Measurements from ENCODE around the gene NRG3.
"Not testable (repeated sequence)": the region's sequence is repeated elsewhere in the genome, so short reads cannot be mapped to it uniquely, and the experiment has no call there.

NRG3 gene

DNA sequence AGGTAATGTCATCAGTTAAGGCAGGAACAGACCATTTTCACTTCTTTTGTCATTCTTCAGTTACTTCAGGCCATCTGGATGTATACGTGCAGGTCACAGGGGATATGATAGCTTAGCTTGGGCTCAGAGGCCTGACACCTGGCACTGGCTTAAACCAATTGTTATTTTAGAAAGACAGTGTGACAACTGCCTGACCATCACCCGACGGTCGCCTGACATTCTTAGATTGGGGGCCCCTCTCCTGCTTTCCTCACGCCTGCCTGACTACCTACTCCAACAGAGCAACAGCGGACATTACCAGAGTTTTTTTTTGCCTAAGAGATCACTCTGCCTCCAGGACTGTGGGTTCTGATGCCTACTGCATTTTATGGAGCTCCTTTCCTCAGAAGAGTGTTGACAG is 803.5 kb downstream of the NRG3 start:
- not testable (repeated sequence) for DNase-seq (ENCODE audit: low read depth in 2 of 2)

DNA sequence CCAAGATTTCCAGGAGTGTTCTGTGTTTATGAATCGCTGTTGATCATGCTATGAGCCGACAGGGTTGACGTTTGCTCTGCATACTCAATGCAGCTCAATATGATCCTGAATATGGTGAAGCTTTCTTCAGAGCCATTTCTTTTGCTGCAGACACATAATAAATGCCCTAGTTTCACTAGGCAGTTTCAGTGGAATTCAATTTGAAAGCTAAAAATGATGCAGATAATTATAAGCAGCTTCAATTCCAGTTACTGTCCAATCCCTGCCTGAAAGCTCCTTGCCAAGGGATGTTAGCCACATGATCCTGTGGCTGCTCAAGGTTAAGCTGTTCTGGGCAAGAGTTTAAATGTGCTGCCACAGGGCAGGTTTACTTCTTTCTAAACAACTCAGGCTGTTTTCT is 805.6 kb downstream of the NRG3 start:
- DNase-seq (ENCODE audit: low read depth in 2 of 2) = no peak

DNA sequence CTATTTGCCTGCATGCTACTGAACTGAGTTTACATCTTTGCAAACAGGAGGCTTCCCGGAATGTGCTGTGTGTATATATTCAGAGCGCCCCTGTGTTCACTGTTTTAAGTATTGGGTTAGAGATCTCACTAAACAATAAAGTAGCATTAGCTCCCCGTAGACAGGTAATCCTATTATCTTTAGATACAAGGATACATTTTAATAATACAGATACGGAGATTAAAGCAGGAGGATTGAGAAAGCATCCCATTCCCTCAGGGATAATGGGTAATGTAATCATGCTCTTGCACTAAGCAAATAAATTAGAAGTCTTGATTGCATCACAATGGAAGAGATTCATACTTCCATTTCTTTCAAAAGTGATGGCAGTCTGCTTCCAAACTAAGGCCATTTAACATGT is 809.0 kb downstream of the NRG3 start:
- no peak for DNase-seq (ENCODE audit: low read depth in 2 of 2)

DNA sequence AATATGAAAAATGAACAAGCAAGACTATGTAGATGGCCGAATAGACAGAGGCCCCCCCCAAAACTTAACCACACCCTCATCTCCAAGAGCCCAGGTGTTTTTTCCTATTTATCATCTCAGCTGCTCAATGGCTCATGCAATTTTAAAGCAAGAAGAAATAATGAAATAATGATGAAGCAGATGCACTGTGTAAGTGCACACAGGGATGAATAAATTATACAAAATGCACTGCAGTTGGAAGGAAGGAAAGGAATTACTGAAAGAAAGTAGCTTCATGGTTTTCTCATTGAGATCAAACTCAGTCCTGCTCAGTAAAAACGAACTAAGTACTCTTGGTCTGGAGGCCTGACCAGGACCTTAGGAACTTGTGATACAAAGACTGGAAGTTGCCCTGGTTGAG is 810.1 kb downstream of the NRG3 start:
- no peak for DNase-seq (ENCODE audit: low read depth in 2 of 2)

- no peak for DNase-seq (ENCODE audit: low read depth in 2 of 2)
These were observed 816.2 kb downstream of the NRG3 start for GRCh38 chr10:82691211-82691610.

DNA sequence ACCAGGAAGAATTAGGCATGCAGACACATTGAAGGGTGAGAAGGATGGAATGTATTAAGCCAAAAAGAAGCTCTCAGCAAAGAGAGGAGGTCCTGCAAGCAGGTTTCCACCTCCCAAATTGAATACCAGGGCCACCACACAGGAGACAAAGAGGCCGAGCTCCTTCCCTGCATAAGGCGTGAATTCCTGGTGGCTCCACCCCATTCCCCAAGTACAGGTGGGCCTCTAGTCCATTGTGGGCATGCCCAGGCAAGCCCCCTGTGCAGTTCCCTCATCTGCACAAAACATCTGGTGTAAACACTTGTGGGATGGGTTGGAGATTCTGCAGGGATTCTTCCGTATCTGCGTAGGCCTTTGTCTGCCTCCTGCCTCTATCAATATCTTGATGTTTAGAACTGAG is 817.5 kb downstream of the NRG3 start:
- DNase-seq (ENCODE audit: low read depth in 2 of 2) = no peak

GRCh38 chr10:82721831-82722230 is 846.8 kb downstream of the NRG3 start:
- no peak for DNase-seq (ENCODE audit: low read depth in 2 of 2)

DNA sequence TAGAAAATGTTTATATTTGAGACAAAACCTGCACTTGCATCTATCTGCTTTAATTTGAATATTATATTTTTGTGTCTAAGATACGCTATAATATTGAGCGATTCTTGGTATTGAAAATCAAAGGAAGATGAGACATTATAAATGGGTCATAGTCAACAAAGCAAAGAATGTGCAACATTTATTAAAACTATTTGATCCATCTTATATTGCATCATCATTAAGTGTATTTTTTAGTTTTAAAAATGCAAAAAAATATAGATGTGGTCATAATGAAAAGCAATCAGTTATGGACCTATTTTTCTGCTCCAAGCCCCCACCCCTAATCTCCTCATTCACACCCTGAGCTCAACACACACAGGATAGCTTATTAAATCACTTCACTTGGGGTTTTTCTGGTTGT is 847.3 kb downstream of the NRG3 start:
- no peak for DNase-seq (ENCODE audit: low read depth in 2 of 2)

- no peak for DNase-seq (ENCODE audit: low read depth in 2 of 2)
These were observed 861.3 kb downstream of the NRG3 start for GRCh38 chr10:82736305-82736704.

DNA sequence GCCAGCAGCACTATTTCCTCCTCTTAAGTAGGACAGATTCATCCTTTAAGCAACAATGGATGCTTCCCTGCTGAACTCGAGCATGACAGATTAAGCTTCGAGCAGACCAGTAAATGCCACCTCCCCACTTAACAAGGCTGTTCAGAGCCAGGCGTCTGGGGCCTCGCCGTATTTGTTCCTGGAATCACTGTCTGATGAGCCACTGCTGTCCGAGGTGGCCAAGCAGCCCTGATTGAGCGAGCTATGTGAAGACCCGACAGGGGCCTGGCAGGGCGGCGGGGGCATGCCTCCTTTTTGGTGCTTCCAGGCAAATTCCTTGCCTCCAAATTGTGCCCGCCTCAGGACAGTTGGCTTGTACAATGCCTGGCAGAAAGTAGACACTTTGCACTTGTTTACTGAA is 862.6 kb downstream of the NRG3 start:
- DNase-seq (ENCODE audit: low read depth in 2 of 2) = no peak

DNA sequence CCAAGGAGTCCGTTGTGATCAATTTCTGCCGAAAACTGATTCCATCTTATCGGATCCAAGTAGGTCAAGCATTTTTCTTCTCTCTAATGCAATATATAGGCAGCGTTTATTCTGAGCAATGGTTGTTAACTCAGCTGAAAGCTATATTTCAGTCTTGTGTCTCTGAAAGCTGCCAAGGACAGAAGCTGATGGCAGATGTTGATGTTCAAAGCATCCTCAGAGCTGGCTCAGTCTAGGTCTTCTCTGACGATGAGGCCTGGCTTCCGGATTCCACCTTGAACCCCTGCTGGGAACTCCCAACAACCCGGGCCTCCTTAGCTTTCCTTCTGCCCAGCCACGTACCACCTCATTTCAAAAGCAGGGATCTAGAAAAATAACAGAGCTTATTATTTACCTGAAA is 863.6 kb downstream of the NRG3 start:
- no peak for DNase-seq (ENCODE audit: low read depth in 2 of 2)

DNA sequence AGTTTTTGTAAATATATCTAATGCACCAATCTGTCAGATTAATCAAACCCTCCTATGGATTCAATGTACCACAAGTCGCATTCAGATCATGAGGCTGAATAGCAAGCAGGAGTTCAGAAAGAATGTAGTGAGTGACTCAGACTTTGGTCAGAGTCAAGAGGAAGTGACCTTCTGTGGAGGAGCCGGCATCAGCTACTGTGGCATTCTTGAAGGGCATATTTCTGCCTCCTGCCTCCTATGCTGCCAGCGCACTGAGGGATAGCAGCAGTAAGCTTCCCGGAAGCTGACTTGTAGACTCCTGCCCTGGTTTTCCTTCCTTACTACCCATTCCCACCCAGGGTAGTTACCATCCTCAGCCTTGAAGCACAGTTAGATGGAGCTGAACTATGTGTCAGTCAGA is 867.5 kb downstream of the NRG3 start:
- no peak for DNase-seq (ENCODE audit: low read depth in 2 of 2)

GRCh38 chr10:82742898-82743297 is 867.9 kb downstream of the NRG3 start:
- no peak for DNase-seq (ENCODE audit: low read depth in 2 of 2)

- no peak for DNase-seq (ENCODE audit: low read depth in 2 of 2)
These were observed 875.5 kb downstream of the NRG3 start for GRCh38 chr10:82750538-82750937.

DNA sequence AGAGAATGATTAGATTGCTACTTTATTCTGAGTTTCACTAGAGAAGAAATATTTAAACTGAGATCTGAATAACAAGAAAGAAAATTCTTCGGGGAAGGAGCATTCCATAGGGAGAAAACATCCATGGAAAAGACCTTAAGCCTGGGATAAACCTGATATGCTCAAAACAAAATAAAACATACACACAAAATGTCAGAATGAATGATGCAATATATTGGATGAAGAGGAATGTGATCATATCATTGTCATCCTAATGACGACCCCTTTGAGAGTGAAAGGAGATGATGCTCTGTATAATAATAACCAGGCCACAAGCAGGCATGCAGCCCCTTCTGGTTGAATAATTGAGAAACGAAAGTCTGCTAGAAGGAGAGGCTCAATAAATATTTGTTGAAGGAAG is 882.4 kb downstream of the NRG3 start:
- DNase-seq (ENCODE audit: low read depth in 2 of 2) = no peak

DNA sequence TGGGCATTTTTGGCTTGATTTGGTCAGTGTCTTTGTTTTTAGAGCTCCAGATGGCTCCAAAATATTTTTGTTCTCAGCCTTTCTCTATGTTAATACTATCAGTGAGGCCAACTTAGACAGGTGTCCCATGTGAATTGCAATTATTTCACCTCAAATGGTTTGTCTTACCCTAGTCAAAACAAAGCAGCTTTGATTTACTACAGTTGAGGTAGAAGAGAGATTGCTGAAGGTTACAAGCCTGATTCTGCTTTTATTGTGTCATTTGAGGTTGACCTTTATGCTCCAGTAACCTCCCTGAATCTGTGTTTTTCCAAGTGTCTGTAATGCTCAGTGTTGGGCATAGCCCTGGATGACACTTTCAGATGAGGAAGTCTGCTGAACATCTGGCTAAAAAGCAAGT is 882.9 kb downstream of the NRG3 start:
- no peak for DNase-seq (ENCODE audit: low read depth in 2 of 2)

DNA sequence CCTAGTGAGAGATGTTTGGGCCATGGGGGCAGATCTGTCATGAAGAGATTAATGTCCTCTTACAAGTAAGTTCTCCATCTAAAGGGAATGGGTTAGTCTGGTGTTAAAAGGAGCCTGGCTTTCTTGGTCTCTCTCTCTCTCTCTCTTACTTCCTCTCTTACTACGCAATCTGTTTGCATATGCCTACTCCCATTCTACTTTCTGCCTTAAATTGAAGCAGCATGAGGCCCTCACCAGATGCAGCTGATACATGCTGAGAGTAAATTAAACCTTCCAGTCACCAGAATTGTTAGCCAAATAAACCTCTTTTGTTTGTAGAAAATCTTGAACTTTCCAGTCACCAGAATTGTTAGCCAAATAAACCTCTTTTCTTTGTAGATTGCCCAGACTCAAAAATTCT is 884.1 kb downstream of the NRG3 start:
- no peak for DNase-seq (ENCODE audit: low read depth in 2 of 2)

DNA sequence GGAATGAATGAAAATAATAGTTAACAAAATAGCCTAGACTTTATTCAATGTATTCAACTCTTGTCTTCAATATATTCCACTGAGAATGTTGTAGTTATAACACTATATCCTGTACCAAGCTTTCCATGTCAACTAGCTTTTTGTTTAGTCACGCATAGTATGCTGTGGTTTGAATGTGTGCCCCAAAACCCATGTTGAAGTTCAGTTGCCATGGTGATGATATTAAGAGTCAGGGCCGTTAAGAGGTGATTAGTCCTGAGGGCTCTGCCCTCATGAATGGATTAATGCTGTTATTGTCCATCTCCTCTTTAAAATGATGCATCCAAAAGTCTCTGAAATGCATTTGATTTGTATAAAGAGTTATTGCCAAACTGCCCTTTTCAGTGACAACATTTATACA is 887.6 kb downstream of the NRG3 start:
- DNase-seq (ENCODE audit: low read depth in 2 of 2) = no peak

DNA sequence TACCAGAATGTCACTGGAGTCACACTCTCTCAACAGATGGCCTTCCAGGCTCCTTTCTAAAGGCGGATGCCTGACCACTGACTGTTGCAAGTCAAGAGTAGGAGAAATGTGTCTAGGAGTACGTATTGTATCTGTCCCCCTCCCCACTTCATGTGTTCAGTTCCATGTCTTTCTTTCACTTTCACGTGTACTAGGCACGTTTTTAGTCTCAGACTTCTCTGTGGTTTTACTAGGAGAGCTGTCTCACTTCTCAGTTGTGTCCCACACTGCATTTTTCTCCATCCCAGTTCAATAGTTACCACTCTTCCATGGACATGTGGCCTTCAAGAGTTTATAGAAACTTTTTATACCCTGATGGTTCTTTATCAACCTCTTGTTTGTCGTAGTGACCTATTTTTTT is 893.0 kb downstream of the NRG3 start:
- DNase-seq (ENCODE audit: low read depth in 2 of 2) = no peak

- no peak for DNase-seq (ENCODE audit: low read depth in 2 of 2)
These were observed 903.9 kb downstream of the NRG3 start for GRCh38 chr10:82778908-82779307.

GRCh38 chr10:82796510-82796909 is 921.5 kb downstream of the NRG3 start:
- DNase-seq (ENCODE audit: low read depth in 2 of 2) = no peak

DNA sequence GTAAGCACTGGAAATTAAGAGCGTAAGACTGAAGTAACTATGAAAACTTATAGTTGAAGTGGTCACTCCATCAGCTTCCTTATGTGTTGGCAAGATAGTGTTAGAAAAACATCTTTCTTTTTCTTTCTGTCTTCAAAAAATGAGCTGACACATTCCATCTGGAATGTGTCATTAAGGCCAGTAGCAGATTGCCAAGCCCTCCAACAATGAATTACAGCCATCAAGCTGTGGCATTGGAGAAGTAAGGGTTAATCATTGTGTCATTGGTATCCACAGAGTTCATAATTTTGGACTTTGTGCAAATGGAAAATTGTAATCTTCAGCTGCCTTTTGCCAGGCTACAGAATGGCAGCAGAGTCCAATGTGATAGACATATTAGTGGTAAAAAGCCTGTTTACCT is 926.3 kb downstream of the NRG3 start:
- no peak for DNase-seq (ENCODE audit: low read depth in 2 of 2)

GRCh38 chr10:82811621-82812020 is 936.6 kb downstream of the NRG3 start:
- no peak for DNase-seq (ENCODE audit: low read depth in 2 of 2)

DNA sequence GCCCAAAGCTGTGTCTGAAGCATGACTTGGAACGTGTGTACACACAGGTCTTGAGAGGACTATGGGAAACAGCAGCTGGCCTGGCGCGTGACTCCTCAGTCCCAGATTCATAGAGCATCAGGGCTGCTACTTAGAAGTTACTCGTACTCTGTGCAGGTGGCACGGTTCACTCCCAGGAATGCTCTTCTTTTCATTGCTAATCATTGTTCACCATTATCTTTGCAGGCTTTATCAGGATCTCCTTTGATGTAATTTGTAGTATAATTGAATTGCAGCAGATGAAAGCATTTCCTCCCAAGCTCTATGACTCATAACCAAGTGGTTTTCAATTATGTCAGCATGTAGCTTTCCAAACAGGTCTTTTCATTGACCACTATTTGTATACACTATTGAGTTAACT is 938.9 kb downstream of the NRG3 start:
- DNase-seq (ENCODE audit: low read depth in 2 of 2) = no peak

DNA sequence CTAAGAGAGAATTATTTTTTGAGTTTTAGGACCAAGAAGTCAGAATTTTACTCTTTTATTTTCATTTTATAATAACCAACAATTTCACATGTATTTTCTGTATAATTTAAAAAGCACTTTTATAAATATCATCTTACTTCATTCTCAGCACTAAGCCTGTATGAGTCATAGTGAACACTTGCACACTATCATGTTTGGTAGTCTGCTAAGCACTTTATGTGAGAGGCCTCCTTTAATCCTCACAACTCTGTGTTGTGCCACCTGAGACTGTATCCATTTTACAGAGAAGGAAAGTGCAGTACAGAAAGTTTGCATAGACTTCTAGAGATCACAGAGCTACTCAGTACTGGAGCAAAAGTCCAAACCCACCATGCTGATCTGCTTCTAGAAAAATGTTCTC is 939.6 kb downstream of the NRG3 start:
- DNase-seq (ENCODE audit: low read depth in 2 of 2) = no peak

Measured in stimulated activated CD4-positive, alpha-beta T cell treated with anti-CD3 and anti-CD28 coated beads, Interleukin-4, amount 100 ng/mL, for 48 hours (primary cell).